GM21576 (cell line): ENCODE measurements around the gene ACADSB.

ENCODE experiments used
- ATAC-seq: cut with Tn5 transposase; IDR thresholded peaks from one replicate; pipeline ENCODE4 v1.9.1; 2021; ENCODE audit warnings: mild to moderate bottlenecking, moderate library complexity; ENCODE audit not compliant: unreplicated experiment

The ACADSB gene

DNA sequence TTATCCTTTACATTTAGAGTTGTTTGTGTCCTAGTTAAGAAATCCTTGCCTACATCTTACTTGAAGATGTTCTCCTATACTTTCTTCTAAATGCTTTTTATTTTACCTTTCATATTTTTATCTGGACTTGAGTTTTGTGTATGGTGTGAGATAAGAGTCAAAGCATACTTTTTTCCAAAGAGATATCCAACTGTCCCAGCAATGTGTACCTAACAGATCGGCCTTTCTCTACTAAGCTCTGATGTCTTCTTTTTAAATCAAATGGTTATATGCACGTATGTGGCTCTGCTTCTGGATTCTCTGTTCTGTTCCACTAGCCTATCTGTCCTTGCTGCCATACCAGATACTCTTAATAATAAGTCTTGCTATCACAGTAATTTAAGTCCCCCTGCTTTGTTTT is 7.4 kb upstream of the ACADSB start:
- ATAC-seq: no peak

- no peak for ATAC-seq
Measured at GRCh38 chr10:123004298-123004697, 4.5 kb upstream of the ACADSB start.

- ATAC-seq: no peak
Measured at GRCh38 chr10:123007558-123008354, 1.1 kb upstream of the ACADSB start.

DNA sequence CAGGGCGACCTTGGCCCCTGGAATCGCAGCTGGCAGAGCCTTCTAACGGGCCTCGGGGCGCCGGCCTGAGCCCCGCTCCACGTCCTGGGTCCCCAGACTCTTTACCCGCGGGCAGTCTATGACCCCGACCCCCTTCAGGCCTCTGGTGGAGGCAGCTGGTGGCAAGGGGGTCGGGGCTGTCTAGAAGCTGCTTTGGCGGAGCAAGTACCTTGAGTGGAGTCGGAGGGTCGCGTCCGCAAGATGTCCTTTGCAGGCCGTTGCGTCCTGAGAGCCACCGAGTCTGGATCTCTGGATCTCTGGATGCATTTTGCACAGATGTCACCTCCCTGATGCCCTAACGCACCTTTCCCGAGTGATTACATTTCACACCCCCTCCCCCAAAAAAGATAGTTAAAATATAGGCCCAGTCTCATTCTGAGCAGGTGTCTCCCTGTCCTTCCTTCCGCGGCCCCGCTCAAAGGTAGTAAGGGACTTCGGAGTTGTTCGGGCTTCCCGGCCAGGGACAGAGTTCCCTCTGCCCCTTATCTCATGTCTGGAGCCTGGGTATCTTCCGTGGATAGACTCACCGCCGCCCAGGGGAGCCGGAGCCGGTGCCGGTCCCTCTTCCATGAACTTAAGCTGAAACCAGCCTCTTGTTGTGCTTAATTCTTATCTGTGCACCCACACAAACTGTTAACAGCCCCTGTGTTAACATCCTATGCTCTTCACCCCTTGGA is 457 bp downstream of the ACADSB start:
- peak; percentile 6 for ATAC-seq

DNA sequence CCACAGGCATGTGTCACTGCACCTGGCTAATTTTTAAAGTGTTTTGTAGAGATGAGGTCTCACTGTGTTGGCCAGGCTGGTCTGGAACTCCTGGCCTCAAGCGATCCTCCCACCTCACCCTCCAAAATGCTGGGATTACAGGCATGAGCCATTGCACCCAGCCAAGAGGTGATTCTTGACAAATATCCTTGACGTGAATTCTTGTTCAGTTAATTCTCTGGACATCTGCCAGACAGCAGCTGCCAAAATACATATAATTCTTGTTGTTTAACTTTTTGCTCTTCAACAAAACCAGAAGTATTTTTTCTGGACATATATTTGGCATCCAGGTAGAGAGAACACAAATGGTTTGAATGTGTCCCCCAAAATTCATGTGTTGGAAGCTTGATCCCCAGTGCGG is 3.2 kb downstream of the ACADSB start:
- no peak for ATAC-seq

GRCh38 chr10:123013456-123014419 is 4.9 kb downstream of the ACADSB start:
- no peak for ATAC-seq

DNA sequence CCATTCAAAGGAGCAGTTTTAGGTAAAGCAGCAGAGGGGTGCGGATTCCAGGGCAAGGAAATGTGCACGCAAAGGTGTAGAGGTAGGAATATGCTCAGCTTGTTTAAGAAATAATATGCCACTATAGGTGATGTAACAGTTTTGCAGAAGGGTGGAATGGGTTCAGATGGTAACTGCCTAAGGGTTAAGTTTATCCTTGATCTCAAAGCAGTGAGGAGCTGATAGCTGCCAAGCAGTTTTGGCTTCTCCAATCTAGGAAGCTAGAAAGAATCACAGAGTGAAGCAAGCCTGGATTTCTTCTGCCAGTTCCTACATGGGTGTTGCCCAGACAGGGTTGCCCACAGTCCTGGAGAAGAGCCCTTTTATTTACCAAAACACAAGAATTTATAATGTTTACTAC is 6.0 kb downstream of the ACADSB start:
- no peak for ATAC-seq

- ATAC-seq: no peak
Measured at GRCh38 chr10:123016228-123016627, 7.4 kb downstream of the ACADSB start.

- no peak for ATAC-seq
Measured at GRCh38 chr10:123017421-123018165, 8.8 kb downstream of the ACADSB start.

DNA sequence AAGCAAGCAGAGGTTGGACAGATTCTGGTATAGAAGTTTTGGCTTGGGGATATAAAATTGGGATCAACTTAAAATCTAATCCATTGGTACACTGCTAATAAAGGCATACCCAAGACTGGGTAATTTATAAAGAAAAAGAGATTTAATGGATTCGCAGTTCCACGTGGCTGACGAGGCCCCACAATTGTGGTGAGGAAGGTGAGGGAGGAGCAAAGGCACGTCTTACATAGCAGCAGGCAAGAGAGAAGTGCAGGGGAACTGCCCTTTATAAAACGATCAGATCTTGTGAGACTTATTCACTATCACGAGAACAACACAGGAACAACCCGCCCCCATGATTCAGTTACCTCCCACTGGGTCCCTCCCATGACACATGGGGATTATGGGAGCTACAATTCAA is 9.7 kb downstream of the ACADSB start:
- no peak for ATAC-seq

DNA sequence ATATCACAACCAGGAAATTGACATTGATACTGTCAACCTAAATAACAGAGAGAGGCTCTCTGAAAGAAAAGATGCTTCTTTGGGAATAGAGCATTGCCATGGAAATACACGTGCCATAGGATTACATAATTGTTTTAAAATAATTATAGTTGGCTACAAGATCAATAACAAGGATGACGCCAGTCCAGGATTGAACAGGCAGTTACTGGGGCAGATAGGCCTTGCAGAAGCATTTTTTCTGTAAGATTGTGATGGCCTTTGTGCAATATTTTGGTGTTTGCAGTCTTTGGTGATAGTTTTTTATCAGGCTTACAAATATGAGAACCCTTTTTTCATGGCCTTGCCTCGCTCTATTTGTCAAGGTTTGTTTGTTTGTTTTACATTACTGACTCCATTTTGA is 10.5 kb downstream of the ACADSB start:
- no peak for ATAC-seq

- no peak for ATAC-seq
Measured at GRCh38 chr10:123019941-123020703, 11.3 kb downstream of the ACADSB start.

DNA sequence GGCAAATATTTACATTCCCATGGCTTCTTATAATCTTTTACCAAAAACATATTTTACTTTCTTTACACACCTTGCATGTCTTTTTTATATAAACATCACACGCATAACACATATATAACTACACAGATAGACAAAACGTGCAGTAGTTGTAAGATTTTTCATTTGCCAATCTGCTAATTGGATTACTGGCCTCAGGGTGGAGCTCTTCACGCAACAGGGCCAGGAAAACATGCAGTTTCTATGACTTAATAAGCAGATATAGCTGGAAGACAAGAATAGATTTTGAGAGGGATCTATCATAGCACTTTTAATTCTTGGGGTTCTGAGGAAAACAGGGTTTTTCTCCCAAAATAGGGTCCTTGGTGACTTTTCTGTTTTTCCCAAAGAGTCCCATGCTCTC is 12.7 kb downstream of the ACADSB start:
- ATAC-seq: no peak

DNA sequence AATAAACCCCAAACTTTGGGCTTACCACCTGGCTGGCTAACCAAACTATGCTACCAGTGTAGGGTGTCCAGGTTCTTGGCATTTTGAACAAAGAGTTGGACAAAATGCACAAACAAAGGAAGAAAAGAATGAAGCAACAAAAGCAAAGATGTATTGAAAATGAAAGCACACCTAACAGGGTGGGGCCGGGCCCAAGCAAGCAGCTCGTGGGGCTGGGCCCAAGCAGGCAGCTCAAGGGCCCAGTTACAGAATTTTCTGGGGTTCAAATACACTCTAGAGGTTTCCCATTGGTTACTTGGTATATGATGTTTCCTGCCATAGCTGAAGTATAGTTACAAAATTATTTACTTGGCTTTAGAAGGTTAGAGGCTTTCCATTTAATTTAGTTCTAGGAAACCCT is 15.7 kb downstream of the ACADSB start:
- ATAC-seq: no peak

DNA sequence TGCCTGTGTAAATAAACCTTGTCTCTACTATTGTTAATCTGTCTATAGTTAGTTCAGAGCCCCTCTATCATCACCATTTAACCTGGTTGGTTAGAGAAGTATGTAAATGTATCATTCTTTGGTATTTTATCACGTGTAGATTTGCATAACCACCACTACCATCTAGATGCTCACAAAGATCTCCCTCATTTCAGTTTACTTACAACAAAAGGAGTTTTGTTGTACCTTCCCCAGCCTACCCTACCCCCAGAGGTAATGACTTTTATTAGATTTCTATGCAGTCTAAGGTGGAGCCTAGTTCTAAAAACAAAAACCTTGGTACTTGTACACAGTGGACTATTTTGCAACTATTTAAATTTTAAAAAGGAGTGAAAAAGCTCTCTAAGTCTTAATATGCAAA is 17.5 kb downstream of the ACADSB start:
- ATAC-seq: no peak

DNA sequence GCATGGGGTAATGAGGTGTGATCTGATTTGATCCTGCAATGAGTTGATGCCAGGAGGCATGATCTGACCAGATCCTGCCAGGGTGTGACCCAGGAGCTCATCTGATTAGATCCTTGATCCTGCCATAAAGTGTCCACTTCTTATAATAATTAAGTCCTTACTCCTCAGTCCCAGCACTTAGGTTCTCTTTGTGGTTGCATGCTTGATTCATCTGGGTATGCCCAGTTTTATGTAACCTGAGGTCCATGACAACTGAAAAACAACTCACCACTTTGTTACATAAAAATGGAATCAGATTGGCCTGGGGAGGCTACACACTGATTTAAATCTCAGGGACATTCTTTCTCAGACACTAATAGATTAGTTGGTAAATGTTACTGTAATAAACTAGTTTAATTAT is 19.1 kb downstream of the ACADSB start:
- ATAC-seq: no peak

- no peak for ATAC-seq
Measured at GRCh38 chr10:123031124-123031523, 22.3 kb downstream of the ACADSB start.

GRCh38 chr10:123034332-123034731 is 25.5 kb downstream of the ACADSB start:
- no peak for ATAC-seq

DNA sequence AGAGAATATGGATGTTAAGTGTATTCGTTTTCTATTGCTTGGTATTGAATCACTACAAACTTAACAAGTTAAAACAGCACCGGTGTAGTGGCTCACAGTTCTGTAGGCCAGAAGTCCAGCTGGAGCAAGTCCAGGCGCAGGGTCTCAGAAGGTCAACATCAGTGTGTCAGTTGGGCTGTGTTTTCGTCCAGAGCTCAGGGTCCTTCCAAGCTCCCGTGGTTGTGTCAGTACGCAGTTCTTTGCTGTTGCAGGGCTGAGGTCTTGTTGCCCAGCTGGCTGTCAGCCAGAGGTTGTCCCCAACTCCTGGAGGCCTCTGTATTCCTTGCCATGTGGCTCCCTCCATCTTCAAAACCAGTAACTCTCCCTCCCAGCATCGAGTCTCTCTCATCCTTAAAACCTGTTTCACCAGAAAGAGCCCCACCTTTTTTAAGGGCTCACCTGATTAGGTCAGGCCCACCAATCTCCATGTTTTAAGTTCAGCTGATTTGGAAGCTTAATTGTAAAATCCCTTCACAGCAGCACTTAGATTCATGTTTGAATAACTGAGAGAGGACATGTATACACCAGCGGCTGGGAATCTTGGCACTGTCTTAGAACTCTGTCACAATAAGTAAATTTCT is 26.8 kb downstream of the ACADSB start:
- no peak for ATAC-seq
